ENCODE measurements around the gene TMEM38B.
"Not testable (repeated sequence)": the region's sequence is repeated elsewhere in the genome, so short reads cannot be mapped to it uniquely, and the experiment has no call there.

TMEM38B gene

DNA sequence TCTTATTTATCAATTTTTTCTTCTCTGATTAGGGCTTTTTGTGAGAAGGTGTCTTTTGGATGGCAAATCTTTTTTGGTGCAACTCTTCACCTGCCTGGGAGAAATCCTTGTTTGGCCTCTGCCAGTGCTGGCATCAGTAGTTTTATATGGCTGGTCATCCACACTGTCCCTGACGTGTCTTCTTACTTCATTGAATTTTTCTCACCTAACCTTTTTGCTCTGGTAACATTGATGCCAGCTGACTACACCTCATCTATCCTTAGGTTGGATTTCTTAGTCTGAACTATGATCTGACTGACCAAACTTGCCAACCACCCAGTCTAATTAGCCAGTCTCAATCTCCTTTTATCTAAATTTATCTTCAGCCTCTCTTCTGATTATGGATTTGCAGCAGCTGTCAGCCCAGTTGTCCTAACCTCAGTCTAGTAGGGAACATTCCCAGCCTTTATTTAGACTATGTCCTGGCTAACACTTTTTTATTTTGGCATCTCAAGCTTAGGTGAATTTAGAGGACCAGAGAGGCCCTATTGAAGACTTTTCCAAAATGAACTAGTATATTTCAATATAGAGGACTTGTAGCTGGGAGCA lies 10.6 kb upstream of the TMEM38B start:
- peak in 1 of 2 experiments; percentile 25 for DNase-seq

DNA sequence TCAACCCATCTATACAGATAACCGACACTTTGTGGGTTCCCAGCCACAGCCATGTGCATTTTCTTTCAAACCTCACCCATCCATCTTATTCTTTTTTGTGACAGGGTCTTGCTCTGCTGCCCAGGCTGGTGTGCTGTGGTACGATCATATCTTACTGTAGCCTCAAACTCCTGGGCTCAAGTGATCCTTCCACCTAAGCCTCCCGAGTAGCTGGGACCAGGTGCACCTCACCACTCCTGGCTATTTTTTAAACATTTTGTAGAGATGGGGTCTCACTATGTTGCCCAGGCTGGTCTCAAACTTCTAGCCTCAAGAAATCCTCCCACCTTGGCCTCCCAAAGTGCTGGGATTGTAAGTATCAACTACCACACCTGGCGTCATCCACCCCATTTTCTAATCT lies 7.4 kb upstream of the TMEM38B start:
- DNase-seq = no peak

DNA sequence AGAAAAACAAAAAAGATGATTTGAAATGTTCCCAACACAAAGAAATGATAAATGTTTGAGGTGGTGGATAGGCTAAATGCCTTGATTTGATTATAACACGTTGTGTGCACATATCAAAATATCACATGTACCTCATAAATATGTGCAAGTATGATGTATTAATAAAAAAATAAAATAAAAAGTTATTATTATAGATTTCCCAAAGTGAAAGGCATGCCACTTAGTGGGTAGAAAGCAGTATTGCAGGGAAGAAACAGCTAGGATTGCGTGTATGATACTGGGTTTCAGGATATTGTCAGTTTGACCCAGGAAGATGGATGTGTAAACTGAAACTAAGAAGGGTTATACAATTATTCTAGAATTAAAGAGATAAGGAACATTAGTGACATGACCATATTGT lies 3.6 kb upstream of the TMEM38B start:
- no peak for DNase-seq

DNA sequence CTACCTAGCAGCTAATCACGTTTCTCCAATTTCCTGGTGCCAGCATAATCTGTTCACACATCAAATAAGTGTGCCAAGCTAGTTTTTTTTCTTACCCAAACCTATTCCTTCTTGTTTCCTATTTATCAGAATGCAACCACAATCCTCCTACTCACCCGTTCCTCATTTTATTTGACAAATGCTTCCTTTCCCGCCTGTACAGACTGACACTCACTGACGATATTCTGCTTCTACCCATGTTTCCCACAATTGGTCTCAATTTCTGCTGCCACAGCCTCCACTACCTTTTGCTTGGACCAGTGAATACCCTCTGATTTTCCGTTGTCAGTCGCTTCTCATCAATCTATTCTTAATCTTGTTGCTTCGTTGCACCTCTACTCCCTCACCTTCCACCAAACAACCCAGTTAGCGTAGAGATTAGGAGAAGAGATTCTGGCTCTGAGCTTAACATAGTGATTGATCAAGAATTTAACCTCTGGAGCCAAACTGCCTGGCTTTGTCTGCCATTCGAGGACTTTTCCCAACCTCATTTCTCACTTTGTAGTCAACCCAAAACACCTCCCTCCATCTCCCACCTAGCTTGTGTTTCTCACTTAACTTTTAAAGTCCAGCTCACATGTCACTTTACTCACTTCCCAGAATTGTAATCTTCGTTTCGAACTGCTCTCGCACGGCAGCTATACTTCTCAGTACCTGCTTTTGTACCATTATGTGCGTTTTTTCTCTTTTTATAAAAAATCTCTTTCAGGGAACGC lies 729 bp upstream of the TMEM38B start:
- DNase-seq = peak in 1 of 2 experiments; percentile 32

DNA sequence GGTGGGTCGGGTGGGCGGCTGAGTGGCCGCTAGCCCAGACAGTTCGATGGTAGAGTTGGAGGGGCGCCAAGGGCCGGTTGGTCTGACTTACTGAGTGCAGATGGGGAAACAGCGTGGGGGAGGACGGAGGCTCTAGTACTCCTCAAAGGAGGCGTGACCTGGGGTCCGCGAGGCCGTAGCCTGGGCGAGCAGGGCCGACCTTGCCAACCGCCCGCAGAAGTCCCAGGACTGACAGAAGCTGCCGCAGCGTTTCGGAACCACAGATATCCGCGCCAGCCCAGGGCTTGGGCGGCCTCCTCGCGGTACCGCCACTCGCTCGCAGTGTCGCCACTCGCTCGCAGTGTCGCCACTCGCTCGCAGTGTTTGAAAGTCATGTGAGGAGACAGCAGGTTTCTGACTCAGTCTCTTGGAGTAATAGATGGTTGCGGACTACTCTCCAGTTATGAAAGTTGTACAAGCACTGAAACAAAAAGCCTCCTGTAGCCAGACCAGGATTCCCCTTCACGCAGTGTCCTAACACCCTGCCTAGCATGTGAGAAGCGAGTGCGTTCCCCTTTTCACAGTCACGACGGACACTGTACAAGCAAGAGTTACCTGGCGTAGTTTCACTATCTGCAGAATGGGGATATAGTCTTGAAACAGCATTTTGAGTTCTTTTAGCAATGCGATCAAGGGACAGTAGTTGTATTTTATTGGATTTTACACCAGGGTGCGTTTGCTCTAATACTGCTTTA lies 674 bp downstream of the TMEM38B start:
- peak; percentile 55 to 73 for DNase-seq

DNA sequence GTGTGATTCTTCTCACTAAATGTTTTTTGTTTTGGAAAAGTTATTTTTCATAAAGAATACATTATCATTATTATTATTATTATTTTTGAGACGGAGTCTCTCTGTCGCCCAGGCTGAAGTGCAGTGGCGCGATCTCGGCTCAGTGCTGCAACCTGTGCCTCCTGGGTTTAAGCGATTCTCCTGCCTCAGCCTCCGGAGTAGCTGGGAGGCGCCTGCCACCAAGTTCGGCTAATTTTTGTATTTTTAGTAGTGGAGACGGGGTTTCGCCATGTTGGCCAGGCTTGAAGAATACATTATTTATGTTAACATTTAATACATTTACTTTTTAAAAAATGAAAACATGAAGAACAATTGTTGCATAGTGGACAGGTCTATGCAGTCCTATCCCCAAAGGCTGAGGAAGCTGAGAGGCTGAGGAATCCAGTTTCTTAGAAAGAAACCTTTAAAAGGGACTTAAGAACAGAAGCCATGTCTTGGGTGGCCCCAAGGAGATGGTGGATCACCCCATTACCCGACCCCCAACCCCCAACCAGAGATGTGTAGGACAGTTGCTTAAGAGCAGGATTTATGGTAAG lies 2.0 kb downstream of the TMEM38B start:
- DNase-seq = no peak

DNA sequence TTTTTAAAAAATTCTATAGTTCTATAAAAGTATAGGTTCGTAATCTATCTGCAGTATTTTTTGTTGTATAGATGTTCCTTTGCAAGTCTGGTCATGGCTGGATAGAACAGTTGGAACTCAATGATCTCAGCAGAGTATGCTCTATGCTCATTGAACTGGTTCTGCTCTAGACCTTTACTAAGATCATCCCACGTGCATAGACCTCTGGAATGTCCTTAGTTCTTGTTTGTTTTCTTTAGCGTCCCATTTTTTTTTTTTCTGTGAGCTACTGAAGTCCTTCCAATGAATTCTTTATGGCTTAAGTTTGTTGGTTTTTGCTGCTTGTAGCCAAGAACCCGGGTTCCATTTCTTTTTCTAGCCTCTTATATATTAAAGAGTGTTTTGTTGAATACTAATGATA lies 3.5 kb downstream of the TMEM38B start:
- DNase-seq = no peak

DNA sequence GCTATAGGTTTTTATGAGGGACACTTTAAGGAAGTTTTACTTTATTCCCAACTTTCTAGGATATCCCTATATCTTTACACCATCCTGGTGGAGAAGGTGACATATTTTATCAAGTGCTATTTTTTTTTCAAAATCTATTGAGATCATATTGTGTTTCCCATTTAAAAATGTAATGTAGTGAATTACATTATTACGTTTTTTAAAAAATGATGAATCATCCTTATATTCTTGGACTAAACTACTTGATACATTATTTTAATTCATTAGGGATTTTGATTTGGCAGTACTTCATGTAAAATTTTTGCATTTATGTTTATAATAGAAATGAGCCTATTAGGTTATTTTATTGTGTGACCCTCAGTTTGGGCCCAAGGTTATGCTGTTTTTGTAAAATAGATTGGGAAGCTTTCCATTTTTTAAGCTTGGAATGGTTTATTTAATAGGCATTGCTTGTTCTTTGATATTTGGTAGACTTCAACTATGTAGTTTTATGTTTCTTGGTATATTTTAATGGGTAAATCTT lies 4.1 kb downstream of the TMEM38B start:
- DNase-seq = no peak

DNA sequence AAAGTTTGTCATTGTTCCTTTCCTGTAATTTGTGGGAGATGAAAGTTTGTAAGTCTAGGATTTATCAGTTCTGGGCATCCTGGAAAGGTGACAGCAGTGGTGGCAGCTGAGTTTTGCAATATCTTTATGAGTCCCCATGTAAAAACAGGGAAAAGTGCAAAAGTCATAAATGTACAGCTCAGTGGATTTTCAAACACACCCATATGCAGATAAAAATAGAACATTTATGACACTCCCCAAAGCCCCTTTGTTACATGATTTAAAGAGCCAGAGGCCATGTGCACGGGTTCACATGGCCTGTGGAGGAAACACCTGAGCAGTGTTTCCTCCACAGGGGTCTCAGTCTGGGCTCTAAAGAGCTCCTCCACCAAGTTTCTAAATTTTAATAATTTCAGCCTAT lies 6.3 kb downstream of the TMEM38B start:
- no peak for DNase-seq

DNA sequence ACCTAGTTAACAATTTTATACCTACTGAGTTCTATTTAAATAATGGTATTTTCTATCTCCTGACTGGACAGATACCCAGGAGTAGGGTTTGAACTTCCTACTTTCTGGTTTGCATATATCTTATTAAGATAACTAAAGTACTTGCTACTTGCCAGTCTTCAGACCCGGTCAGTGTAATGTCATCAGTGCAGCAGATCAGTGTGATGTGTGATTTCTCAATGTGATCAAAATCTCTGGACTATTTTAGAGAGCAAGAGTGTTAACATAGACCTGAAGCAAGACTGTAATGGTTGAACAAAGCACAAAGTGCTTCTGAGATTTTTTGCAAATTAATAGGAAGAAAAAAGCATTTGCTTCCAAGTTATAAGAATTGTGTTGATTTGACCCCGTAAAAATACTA lies 6.8 kb downstream of the TMEM38B start:
- no peak for DNase-seq

DNA sequence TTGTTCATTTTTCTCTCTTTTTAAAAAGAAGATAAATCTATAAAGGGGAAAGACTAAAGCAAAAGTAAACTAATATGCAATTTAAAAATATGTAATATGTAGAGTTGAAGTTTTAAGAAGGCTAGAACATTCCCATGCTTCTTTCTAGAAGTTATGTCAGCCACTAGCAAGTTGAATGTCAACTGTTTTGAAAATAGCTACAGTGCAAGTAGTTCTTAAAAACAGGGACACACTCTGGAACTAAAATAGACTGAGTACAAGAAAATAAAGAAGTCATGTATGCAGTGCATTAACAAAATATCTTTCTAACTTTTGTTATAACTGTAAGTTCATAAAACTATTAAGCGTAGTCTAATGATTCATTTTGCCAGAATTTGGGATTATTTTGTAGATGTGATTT lies 7.9 kb downstream of the TMEM38B start:
- no peak for DNase-seq

DNA sequence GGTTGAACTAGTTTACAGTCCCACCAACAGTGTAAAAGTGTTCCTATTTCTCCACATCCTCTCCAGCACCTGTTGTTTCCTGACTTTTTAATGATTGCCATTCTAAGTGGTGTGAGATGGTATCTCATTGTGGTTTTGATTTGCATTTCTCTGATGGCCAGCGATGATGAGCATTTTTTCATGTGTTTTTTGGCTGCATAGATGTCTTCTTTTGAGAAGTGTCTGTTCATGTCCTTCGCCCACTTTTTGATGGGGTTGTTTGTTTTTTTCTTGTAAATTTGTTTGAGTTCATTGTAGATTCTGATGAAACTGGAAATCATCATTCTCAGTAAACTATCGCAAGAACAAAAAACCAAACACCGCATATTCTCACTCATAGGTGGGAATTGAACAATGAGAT lies 9.3 kb downstream of the TMEM38B start:
- not testable (repeated sequence) for DNase-seq

DNA sequence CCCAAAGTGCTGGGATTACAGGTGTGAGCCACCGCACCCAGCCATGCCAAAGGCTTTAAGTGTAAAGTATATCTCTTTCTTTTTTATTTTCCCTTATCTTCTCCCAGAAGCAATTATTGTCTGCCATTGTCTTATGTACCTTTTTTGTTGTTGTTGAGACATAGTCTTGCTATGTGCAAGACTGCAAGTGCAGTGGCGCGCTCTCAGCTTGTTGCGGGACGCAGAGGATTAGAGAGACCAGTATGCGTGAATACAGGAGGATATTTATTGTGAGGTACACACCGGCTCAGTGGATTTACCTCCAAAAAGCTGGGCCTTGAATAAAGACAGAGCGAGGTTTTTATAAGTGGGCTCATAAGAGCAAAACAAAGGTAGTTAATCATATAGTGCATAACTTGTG lies 11.8 kb downstream of the TMEM38B start:
- no peak for DNase-seq

DNA sequence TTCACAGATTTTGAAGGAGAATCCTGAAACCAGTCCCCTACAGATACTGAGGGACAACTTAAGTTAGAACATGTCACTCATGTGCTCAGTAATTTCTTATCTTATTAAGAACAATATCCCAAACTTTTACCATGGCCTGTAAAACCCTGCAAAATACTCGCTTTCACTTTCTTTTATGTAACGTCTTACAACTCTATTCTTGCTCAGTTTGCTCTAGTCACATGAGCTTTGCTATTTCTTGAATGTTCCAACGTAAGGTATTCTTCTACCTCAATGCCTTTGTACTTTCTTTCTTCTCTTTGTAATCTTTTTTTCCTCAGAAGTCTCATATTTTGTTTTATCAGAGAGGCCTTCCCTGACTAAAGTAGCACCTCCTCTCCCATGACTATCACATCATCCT lies 14.1 kb downstream of the TMEM38B start:
- DNase-seq = no peak

DNA sequence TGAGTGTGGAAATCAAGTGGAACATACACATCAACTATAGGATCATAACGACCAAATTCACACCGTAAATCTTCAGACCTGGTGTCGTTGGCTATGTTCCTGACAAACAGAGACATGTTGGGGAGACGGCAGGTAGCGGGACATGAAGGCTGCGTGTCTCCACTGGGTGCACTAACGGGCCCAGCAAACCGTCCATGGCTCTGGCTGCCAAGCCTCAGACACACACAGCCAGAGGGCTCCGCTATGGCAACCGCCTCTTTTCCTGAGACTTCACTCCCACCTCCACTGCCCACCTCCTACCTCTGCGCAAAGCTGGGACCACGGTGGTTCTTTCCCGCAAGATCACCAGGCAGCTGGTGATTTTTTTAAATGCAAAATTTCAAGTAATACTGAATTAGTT lies 16.3 kb downstream of the TMEM38B start:
- DNase-seq = no peak

DNA sequence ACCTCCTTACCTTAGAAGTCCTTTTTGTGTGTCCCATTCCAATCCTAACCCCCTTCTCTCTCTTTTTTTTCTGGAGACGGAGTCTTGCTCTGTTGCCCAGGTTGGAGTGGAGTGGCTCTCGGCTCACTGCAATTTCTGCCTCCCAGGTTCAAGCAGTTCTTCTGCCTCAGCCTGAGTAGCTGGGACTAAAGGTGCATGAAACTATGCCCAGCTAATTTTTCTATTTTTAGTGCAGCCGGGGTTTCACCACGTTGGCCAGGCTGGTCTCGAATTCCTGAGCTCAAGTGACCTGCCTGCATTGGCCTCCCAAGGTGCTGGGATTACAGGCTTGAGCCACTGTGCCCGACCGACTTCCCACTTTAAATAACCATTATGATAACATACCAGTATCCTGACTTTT lies 17.5 kb downstream of the TMEM38B start:
- no peak for DNase-seq

DNA sequence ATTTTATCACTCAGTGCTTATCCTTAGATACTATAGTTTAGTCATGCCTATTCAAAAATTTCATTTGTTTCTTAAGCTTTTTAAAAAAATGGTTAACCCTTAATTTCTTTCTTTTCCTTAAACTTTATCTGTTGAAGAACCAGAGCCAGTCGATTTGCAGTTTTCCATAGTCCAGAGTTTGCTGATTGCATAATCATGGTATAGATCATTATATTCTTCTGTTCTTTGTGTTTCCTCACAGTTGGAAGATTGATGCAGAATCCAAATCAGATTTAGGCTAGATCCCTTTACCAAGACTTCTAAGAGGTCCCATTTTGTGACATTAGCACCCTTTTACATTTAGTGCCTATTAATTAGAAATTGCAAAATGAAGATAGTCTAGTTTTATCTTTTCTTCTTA lies 18.0 kb downstream of the TMEM38B start:
- no peak for DNase-seq

DNA sequence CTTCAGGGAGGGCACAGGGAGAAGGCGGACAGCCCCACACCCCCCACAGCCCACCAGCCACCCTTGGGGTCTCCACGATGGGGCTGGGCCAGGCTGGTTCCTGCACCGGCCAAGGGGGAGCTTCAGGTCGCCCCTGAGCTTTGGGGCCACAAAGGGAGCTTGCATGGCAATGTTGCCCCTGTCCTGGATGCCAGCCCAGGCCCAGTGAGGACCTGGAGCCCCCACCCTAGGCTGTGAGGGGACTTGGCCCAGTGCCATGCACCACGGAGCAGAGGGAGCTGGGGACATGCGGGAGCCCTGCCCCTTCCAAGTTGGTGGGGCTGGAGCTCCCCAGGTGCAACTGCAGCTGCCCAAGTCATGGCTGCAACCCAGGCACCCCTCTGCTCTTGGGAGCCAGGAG lies 18.4 kb downstream of the TMEM38B start:
- no peak for DNase-seq

DNA sequence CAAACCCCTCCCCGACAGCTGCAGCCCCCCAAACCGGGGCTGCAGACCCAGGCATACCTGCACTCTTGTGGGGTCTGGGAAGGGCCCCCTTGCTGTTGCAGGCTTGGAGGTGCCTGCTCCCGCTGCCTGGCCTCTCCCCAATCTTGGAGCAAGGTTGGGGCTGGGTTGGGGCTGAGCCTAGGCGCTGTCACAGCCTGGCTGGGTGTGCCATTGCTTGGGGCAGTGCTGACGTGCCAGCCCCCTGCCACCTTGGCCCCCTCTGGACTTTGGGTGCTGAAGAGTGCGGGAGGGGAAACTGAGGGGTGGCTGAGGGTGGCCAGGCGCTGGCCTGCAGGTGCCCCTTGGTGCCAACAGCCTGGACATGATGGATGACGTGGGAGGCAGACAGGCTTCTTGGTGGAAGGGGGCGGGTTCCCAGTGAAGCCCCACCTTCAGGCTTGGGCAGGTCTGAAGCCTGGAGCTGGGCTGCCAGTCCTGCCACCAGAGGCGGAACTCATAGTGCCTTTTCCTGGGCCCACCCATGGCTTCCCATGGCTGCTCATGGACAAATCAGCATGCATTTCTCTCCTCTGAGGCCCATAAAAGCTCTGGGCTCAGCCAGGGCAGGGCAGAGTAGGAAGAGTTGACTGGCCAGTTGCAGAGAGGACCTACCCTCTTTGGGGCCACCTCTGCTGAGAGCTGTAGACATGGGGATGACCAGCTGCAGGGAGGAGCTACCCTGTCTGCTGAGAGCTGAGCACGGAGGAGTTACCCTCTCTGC lies 19.1 kb downstream of the TMEM38B start:
- no peak for DNase-seq

DNA sequence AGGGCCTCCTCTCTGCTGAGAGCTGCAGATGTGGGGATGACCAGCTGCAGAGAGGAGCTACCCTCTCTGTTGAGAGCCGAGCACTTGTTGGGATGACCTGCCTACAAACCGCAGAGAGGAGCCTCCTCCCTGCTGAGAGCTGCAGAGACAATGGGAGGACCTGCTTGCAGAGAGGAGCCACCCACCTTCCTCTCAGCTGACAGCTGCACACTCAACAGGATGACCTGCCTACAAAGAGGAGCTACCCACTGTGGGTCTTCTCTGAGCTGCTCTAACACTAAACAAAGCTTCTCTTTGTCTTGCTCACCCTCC lies 19.6 kb downstream of the TMEM38B start:
- DNase-seq = no peak

DNA sequence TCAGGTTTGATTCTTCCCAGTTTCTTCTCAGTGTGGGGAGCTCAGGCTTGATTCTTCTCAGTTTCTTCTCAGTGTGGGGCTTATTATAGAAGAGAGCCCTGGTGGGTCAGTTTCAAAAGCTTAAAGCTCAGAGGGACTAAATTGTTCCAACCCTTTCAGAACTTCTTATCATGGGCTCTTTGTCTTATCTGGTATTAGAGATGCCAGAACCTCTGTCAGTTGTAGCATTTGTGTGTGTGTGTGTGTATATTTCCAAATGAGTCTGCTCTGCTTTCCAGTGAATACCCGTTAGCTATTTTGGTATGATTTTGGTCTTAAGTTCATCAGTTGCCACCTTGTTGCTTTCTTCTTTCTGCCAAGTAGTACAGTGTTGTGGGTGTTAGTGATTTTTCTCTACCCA lies 21.8 kb downstream of the TMEM38B start:
- DNase-seq = no peak

DNA sequence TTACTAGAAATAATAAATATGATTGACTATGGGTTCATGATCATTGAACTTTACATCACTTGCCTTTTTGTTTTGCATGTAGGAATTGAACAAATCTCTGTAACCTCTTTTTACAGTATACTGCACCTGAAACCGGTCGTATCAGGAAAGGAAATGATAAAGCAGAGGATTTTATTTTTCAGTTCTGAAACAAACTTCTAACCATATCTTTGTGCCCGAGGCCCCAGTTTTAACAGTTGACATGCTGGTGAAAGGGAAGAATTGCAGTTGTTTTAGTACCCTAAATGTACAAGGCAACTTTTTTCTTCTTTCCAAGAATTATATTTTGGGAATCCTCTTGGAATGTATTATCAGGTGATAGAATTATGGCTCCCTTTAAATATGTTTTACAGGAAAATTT lies 27.8 kb downstream of the TMEM38B start:
- DNase-seq = no peak

DNA sequence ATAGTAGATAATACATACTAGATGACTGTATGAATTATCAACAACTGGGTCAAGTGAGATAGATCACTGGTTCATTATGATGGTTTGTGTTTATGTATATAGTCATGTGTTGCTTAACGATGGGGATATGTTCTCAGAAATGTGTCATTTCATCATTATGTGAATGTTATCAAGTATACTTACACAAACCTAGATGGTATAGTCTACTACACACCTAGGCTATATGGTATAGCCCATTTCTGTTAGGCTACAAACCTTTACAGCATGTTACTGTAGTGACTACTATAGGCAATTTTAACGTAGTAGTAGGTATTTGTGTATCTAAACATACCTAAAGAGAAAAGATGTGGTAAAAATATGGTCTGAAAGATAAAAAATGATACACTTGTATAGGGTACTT lies 31.0 kb downstream of the TMEM38B start:
- no peak for DNase-seq
